PC-9 (cell line): ENCODE measurements around the gene LARP4B.

Source experiments
- CTCF ChIP-seq: fragments of 200-600 bp; sonication (generic); conservative IDR thresholded peaks from 2 replicates; pipeline ENCODE4 v1.6.1; 2017; ENCODE audit warnings: mixed run types, antibody characterized with exemption, mild to moderate bottlenecking, moderate library complexity
- EZH2 ChIP-seq: fragments of 200-600 bp; sonication (generic); IDR thresholded peaks from 2 replicates; pipeline ENCODE4 v1.8.0; 2017; ENCODE audit warnings: antibody characterized with exemption, low read depth

DNA sequence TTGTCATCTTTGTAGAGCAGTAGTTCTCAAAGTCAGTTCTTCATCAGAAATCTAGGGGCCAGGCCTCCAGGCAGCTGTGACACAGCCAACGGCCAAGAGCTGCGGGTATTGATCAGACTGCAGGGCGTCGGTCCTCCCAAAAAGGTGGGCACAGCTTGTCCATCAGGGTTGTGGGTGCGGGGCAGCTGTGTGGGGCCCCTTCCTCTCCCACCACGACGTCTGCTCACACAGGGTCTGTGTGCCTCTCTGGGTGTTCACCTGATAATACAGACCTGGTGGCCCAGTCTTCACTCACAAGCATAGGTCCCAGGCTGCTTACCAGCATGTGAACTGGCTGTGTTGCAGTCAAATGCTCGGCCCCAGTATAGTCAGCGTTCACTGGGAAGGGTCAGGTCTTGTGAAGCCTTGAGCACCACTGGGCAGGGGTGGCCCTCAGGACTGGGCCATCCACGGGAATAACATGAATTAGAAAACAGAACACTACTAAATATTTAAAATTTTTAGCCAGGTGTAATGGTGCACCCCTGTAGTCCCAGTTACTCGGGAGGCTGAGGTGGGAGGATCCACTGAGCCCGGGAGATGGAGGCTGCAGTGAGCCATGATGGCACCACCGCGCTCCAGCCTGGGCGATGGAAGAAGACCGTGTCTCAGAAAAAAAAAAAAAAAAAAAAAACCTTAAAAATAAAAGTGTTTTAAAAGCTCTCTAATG lies 139.3 kb downstream of the LARP4B start:
- TF ChIP-seq CTCF (no peak), EZH2 (no peak)
